HepG2 (cell line): ENCODE results near the gene PYY. TPM values are rescaled to one million over a fixed set of nuclear protein-coding genes. Genes with fewer than 3 reads are reported as not detected.

Source experiments
- GTF2F1 ChIP-seq: fragments of 150-350 bp; IDR thresholded peaks from 2 replicates; pipeline ENCODE4 v1.6.1; 2014; ENCODE audit warnings: low read length
- HMG20A ChIP-seq: IDR thresholded peaks from 2 replicates; pipeline ENCODE4 v1.6.1; 2016; ENCODE audit warnings: borderline replicate concordance
- HOXA3 ChIP-seq: sonication (generic); formaldehyde crosslinking; IDR thresholded peaks from 2 replicates; pipeline ENCODE4 v1.5.0; 2020; ENCODE audit warnings: missing genetic modification reagents
- MXD4 ChIP-seq: IDR thresholded peaks from 2 replicates; pipeline ENCODE4 v1.6.1; 2016; ENCODE audit warnings: mild to moderate bottlenecking, missing biosample characterization, missing genetic modification reagents
- PTBP1 ChIP-seq: fragments of 200-400 bp; formaldehyde crosslinking; IDR thresholded peaks from 2 replicates; pipeline ENCODE4 v1.6.1; 2018; ENCODE audit warnings: low read length, low read depth; ENCODE audit not compliant: poor library complexity, severe bottlenecking
- SIX4 ChIP-seq: sonication (generic); formaldehyde crosslinking; IDR thresholded peaks from 2 replicates; pipeline ENCODE4 v1.4.0; 2020; ENCODE audit warnings: missing genetic modification reagents
- SMARCE1 ChIP-seq: fragments of 450-650 bp; IDR thresholded peaks from 2 replicates; pipeline ENCODE4 v1.6.1; 2017; ENCODE audit warnings: borderline replicate concordance
- SPEN ChIP-seq: sonication (generic); formaldehyde crosslinking; IDR thresholded peaks from 2 replicates; pipeline ENCODE4 v1.5.1; 2020; ENCODE audit warnings: low read depth, mild to moderate bottlenecking, missing genetic modification reagents
- ZFX ChIP-seq: sonication (generic); formaldehyde crosslinking; IDR thresholded peaks from 2 replicates; pipeline ENCODE4 v1.4.0; 2020; ENCODE audit warnings: mild to moderate bottlenecking, low read depth, missing genetic modification reagents, moderate library complexity
- ZNF230 ChIP-seq: sonication (generic); formaldehyde crosslinking; IDR thresholded peaks from 2 replicates; pipeline ENCODE4 v1.4.0; 2020; ENCODE audit warnings: mild to moderate bottlenecking, missing genetic modification reagents
- polyA plus RNA-seq, 8 experiments: library from polyadenylated mRNA; depleted of rRNA in 3 of 8; stranded (reverse) in 7 of 8; unstranded in 1 of 8; fragments of >200 nt; fragmentation: Illumina TruSeq in 4 of 8; extraction: Trizol in 4 of 8; gene quantifications; 2 replicates each; pipeline versions ENCODE4 v1.2.1 to v1.2.3, GENCODE V29; 2011 to 2016; ENCODE audit warnings: low read depth in 4 of 8, missing spikeins in 1 of 8, mixed read lengths in 1 of 8; ENCODE audit not compliant: insufficient read depth in 1 of 8
- total RNA-seq, 5 experiments: library from RNA; depleted of rRNA; stranded (reverse); fragments of >200 nt; fragmentation: Illumina TruSeq; extraction: Trizol; gene quantifications; 2 replicates each; pipeline ENCODE4 v1.2.3, GENCODE V29; 2016; ENCODE audit warnings: low read depth in 1 of 5
- TF ChIP-seq, protein P1 (sequence below): sonication (generic); formaldehyde crosslinking; IDR thresholded peaks from 2 replicates; pipeline ENCODE4 v1.5.0; 2020; ENCODE audit warnings: mild to moderate bottlenecking, missing genetic modification reagents, borderline replicate concordance
- TF ChIP-seq, protein P2 (sequence below): sonication (generic); formaldehyde crosslinking; IDR thresholded peaks from 2 replicates; pipeline ENCODE4 v1.5.1; 2020; ENCODE audit warnings: mild to moderate bottlenecking, missing genetic modification reagents, borderline replicate concordance
- TF ChIP-seq, protein P3 (sequence below): sonication (generic); formaldehyde crosslinking; IDR thresholded peaks from 2 replicates; pipeline ENCODE4 v1.5.1; 2020; ENCODE audit warnings: mild to moderate bottlenecking, missing genetic modification reagents, moderate library complexity

Gene PYY
- total and polyA plus RNA-seq, 2 of the 13 experiments (the other 11 are each of a cell fraction or from before 2014, with no cell fraction given) = 0.25 TPM; not detected in 1

DNA sequence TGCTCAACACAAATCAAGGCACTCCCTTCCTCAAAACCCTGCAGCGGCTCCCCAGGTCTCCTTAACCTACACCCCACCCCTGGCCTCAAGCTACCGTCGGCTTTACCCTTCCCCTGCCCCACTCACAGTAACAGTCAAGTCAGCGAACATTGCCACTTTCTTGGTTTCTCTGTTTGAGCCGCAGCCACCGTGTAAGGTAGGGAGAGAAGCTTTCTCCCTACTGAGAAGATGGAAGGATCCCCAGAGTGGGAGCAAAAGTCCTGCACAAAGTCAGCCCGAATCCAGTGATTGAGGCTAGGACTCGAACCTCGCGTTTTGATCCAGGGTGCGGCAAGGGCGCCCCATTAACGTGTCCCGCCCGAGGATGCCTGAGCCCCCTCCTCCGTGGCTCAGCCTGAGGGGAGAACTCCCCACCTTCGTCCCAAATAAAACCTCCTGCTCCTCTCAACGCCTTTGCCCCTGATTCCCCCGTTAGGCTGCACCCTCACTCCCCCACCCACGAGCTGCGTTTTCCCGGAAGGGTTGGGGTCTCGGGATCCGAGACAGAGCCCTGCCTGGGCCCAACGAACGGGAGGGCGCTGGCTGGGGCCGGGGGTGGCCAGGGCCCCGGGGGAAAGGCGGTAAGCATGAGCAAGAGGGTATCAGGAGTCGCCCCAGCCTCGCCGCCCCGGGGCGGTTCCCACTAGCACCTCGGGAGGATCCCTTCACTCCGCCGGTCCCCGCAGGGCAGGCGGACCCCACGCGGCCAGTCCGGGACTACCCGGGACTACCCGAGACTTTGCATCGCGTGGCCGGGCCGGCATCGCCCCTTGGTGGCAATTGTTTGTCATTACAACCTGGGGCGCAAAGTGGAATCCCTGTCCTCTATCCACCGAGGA, 40.8 kb upstream of the PYY start (continued):
- TF ChIP-seq HOXA3 (CRISPR knock-in tag) (0 out of 2 replicates have a peak, but pooled peaks have one; percentile 17), ZNF230 (CRISPR knock-in tag) (no peak), MXD4 (CRISPR knock-in tag) (peak; percentile 37; the same call in 1 of the 2 replicates), ZFX (CRISPR knock-in tag) (no peak), SIX4 (CRISPR knock-in tag) (no peak), GTF2F1 (no peak), HMG20A (CRISPR knock-in tag) (no peak), PTBP1 (no peak), SPEN (CRISPR knock-in tag) (peak; percentile 19; the same call in 1 of the 2 replicates), SMARCE1 (no peak)
- TF ChIP-seq, protein P1, sequence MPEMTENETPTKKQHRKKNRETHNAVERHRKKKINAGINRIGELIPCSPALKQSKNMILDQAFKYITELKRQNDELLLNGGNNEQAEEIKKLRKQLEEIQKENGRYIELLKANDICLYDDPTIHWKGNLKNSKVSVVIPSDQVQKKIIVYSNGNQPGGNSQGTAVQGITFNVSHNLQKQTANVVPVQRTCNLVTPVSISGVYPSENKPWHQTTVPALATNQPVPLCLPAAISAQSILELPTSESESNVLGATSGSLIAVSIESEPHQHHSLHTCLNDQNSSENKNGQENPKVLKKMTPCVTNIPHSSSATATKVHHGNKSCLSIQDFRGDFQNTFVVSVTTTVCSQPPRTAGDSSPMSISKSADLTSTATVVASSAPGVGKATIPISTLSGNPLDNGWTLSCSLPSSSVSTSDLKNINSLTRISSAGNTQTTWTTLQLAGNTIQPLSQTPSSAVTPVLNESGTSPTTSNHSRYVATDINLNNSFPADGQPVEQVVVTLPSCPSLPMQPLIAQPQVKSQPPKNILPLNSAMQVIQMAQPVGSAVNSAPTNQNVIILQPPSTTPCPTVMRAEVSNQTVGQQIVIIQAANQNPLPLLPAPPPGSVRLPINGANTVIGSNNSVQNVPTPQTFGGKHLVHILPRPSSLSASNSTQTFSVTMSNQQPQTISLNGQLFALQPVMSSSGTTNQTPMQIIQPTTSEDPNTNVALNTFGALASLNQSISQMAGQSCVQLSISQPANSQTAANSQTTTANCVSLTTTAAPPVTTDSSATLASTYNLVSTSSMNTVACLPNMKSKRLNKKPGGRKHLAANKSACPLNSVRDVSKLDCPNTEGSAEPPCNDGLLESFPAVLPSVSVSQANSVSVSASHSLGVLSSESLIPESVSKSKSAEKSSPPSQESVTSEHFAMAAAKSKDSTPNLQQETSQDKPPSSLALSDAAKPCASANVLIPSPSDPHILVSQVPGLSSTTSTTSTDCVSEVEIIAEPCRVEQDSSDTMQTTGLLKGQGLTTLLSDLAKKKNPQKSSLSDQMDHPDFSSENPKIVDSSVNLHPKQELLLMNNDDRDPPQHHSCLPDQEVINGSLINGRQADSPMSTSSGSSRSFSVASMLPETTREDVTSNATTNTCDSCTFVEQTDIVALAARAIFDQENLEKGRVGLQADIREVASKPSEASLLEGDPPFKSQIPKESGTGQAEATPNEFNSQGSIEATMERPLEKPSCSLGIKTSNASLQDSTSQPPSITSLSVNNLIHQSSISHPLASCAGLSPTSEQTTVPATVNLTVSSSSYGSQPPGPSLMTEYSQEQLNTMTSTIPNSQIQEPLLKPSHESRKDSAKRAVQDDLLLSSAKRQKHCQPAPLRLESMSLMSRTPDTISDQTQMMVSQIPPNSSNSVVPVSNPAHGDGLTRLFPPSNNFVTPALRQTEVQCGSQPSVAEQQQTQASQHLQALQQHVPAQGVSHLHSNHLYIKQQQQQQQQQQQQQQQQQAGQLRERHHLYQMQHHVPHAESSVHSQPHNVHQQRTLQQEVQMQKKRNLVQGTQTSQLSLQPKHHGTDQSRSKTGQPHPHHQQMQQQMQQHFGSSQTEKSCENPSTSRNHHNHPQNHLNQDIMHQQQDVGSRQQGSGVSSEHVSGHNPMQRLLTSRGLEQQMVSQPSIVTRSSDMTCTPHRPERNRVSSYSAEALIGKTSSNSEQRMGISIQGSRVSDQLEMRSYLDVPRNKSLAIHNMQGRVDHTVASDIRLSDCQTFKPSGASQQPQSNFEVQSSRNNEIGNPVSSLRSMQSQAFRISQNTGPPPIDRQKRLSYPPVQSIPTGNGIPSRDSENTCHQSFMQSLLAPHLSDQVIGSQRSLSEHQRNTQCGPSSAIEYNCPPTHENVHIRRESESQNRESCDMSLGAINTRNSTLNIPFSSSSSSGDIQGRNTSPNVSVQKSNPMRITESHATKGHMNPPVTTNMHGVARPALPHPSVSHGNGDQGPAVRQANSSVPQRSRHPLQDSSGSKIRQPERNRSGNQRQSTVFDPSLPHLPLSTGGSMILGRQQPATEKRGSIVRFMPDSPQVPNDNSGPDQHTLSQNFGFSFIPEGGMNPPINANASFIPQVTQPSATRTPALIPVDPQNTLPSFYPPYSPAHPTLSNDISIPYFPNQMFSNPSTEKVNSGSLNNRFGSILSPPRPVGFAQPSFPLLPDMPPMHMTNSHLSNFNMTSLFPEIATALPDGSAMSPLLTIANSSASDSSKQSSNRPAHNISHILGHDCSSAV (CRISPR knock-in tag) = peak; percentile 60; the same call in 1 of the 2 replicates
- TF ChIP-seq, protein P2, sequence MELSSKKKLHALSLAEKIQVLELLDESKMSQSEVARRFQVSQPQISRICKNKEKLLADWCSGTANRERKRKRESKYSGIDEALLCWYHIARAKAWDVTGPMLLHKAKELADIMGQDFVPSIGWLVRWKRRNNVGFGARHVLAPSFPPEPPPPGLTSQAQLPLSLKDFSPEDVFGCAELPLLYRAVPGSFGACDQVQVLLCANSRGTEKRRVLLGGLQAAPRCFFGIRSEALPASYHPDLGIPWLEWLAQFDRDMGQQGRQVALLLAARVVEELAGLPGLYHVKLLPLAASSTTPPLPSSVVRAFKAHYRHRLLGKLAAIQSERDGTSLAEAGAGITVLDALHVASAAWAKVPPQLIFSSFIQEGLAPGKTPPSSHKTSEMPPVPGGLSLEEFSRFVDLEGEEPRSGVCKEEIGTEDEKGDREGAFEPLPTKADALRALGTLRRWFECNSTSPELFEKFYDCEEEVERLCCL (CRISPR knock-in tag) = no peak
- TF ChIP-seq, protein P3, sequence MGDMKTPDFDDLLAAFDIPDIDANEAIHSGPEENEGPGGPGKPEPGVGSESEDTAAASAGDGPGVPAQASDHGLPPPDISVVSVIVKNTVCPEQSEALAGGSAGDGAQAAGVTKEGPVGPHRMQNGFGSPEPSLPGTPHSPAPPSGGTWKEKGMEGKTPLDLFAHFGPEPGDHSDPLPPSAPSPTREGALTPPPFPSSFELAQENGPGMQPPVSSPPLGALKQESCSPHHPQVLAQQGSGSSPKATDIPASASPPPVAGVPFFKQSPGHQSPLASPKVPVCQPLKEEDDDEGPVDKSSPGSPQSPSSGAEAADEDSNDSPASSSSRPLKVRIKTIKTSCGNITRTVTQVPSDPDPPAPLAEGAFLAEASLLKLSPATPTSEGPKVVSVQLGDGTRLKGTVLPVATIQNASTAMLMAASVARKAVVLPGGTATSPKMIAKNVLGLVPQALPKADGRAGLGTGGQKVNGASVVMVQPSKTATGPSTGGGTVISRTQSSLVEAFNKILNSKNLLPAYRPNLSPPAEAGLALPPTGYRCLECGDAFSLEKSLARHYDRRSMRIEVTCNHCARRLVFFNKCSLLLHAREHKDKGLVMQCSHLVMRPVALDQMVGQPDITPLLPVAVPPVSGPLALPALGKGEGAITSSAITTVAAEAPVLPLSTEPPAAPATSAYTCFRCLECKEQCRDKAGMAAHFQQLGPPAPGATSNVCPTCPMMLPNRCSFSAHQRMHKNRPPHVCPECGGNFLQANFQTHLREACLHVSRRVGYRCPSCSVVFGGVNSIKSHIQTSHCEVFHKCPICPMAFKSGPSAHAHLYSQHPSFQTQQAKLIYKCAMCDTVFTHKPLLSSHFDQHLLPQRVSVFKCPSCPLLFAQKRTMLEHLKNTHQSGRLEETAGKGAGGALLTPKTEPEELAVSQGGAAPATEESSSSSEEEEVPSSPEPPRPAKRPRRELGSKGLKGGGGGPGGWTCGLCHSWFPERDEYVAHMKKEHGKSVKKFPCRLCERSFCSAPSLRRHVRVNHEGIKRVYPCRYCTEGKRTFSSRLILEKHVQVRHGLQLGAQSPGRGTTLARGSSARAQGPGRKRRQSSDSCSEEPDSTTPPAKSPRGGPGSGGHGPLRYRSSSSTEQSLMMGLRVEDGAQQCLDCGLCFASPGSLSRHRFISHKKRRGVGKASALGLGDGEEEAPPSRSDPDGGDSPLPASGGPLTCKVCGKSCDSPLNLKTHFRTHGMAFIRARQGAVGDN (CRISPR knock-in tag) = peak; percentile 71
